DMS114 treated with DMSO at 0.1 percent for 48 hours (cell line): ENCODE data around the gene CPT1B.

Experiments
- DNase-seq: peaks from one replicate; lab custom pipeline; 2025; ENCODE audit not compliant: unreplicated experiment; lab: John Stamatoyannopoulos, UW

Gene CPT1B

GRCh38 chr22:50571264-50572175 lies 6.7 kb downstream of the CPT1B start:
- no peak for DNase-seq

- no peak for DNase-seq
These were observed 7.4 kb downstream of the CPT1B start for GRCh38 chr22:50570861-50571260.

- DNase-seq: no peak
These were observed 8.2 kb downstream of the CPT1B start for GRCh38 chr22:50569896-50570535.

- no peak for DNase-seq
These were observed 9.2 kb downstream of the CPT1B start for GRCh38 chr22:50569041-50569459.

- DNase-seq: no peak
These were observed 9.6 kb downstream of the CPT1B start for GRCh38 chr22:50568626-50569025.

- no peak for DNase-seq
These were observed 10.4 kb downstream of the CPT1B start for GRCh38 chr22:50567721-50568252.

GRCh38 chr22:50564289-50564688 lies 13.9 kb downstream of the CPT1B start:
- no peak for DNase-seq

GRCh38 chr22:50563413-50564160 lies 14.6 kb downstream of the CPT1B start:
- DNase-seq: no peak

- peak; percentile 83 for DNase-seq
These were observed 15.5 kb downstream of the CPT1B start, which contains the start of gene SYCE3 for GRCh38 chr22:50562523-50563412. SYCE3 (minus strand) TSS chr22:50562919; CDS start chr22:50556405, 6,514 bp downstream.

- DNase-seq: no peak
These were observed 16.5 kb downstream of the CPT1B start for GRCh38 chr22:50561401-50562358.

- no peak for DNase-seq
These were observed 18.2 kb downstream of the CPT1B start for GRCh38 chr22:50560034-50560433.

- DNase-seq: no peak
These were observed 21.5 kb downstream of the CPT1B start for GRCh38 chr22:50556703-50557102.

- DNase-seq: no peak
These were observed 24.9 kb downstream of the CPT1B start for GRCh38 chr22:50553310-50553709.

GRCh38 chr22:50551160-50551752 lies 27.0 kb downstream of the CPT1B start:
- no peak for DNase-seq

GRCh38 chr22:50550395-50550794 lies 27.8 kb downstream of the CPT1B start:
- DNase-seq: no peak

- DNase-seq: no peak
These were observed 29.1 kb downstream of the CPT1B start for GRCh38 chr22:50548921-50549790.

GRCh38 chr22:50548040-50548920 lies 29.9 kb downstream of the CPT1B start:
- DNase-seq: no peak
